ENCODE measurements around the gene LYPD6B.

LYPD6B gene

DNA sequence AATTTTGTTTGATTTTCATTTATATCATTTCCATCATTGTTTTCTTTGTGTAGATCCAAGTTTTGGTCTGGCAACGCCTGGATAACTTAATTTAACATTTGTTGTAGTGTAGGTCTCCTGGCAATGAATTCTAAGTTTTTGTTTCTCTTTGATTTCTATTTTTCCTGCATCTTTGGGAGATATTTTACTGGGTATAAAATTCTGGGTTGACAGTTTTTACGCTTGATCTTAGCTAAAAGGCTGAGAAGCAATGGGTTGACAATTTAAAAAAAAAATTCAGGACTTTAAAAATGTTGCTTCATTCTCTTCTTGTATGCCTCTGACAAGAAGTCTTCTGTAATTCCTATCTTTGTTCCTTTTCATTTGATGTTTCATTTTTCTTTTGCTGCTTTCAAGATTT, 8.6 kb downstream of the LYPD6B start:
- DNase-seq = no peak

DNA sequence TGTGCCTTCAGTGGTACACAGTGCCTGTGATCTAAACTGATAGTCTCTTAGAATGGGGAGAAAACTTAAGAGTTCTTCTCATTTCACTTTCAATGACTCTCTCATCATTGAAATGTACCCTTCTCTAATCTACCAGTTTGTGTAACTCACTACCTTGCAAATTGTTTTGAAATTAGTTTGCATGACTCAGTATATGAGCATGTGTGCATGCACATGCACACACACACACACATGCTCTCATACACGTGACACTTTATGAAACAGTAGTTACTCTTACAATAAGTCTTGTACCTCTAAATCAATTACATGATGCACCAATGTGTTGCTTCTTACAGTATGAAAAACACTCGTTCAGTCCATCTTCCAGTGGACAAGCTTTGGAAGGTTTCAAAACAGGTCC, 10.6 kb downstream of the LYPD6B start:
- no peak for DNase-seq

DNA sequence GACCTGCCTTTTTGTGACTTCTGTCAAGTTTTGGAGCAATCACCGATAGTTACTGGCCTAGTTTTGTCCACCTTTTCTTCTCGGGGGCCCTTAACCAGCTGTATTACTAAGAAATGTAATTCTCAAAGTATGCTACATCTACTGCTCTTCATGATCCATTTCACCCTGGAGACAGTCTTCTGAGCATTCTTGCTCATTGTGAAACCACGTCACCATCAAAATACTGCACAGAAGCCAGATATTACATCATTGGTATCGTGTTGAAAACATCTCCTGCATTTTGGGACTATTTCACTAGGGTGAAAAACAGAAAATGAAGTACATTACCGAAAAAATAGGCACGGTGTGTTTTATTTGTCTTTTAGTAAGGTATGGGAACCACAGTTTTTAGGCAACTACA, 11.7 kb downstream of the LYPD6B start:
- DNase-seq = no peak

DNA sequence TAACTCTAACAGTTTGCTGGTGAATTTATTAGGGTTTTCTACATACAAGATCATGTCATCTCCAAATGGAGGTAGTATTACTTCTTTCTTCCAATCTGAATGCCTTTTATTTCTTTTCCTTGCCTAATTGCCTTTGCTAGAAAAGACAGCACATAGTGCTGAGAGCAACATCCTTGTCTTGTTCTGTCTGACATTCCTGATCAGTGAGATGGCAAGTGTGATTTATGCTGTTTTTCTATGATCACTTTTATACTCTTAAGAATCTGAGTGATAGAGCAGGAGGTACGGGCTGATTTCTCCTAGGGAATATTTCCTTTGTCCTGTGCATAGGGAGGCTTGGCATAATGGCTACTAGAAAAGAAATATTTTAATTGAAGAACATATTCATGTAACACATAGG, 17.3 kb downstream of the LYPD6B start:
- no peak for DNase-seq

DNA sequence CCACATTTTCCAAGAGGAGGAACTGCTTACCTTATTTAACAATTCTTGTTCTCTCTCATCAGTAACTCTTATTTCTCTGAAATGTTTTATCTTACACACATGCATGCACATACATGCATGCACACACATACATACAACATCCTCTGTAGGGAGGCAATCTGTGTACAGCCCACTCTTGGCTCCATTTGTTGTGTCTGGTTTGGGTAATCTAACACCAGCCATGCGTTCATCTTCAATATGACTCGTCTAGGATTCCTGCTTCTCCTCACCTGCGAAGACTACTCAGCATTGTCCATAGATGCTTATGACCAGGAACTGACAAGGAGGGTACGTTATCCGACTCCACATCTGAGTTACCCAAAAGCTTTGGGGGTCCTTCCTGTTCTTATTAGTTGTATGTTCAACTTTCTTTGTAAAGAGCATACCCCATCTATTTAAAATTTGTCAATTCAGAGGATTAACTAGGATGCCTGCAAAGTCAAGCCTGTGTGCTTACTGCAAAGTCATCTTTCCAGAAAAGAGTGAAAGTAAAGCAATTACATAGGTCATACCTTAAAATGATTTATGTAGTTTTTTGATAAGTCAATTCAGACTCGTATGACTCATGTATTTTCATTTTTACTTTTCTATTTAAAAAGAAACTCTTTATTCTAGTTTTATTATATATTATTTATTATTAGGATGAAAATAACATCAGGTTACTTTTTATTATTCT, 18.2 kb downstream of the LYPD6B start:
- no peak for DNase-seq

DNA sequence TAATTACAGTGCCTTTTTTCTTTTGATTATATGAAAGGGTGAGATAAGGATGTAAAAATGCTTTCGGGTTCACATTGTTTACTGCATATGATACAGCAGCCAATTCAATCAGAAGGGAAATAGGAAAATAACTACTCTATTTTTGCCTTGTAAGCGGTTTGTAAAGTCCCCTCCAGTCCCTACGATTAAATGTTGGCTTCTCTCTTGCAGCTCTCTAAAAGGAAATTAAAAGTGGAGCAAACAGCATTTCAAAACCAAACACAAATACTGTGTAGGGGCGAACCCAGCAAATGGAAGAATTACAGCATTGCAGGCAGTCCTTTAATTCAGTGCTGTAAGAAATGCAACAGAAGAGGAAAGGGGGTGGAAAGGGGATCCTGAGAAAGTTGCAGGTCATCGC, 18.9 kb downstream of the LYPD6B start:
- DNase-seq = no peak

DNA sequence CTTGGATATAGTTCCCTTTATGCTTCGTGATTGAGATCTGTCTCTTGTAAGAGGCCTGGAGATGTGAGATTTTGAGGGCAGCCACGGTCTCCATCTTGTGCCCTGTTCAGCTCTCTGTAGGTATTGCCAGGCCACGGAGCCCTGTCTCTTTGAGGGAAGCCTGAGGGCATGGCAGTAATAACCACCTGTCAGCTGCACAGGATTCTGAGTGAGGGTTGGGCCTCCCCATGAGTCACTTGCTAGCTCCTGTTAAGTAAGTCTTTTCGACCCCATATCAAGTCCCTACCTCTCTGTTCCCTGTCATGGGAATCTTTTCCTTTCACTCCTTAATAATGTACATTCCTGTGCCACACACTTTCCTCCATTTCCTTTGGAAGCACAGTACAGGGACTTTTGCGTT, 20.4 kb downstream of the LYPD6B start:
- no peak for DNase-seq

DNA sequence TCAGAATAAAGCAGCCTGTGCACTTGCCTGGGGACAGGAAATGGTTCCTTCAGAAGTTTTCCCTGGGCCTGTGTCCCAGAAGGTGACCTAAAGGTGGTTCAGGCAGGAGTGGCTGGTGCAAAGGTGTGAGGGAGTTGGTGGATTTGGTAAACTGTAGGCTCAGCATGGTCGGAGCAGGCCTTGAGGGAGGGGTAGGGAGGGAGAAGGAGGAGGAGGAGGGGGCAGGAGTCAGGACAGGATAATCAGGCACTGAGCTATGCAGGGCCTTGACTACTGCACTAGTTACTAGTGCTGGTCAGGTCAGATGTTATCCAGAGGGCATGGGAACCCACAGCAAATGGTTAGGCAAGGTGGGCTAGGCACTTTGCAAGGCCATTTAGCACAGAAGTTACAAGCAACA, 21.3 kb downstream of the LYPD6B start:
- no peak for DNase-seq

DNA sequence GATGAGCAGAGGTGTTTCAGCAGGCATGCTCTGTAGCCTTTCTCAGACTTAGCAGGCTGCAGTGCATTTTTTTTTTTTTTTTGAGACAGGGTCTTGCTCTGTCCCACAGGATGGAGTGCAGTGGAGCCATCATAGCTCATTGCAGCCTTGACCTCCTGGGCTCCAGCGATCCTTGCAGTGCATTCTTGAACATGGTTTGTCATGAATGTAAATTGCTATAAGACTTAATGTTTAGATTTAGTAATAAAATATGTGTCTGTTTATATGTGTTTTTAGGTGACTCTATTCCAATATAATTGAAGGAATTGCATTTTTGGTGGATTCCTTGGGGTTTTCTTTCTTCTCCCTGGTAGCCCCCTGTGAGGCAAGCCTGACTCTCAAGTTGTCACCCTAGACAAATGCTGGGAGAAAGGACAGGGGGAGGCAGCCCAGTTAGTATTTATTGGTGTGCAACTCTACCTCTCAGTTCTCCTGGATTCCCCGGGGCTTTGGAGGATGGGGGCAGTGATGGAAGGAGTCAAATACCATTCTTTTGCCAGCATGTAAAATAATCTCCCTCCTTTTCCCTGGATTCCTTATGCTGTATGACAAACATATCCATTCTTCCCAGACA, 22.7 kb downstream of the LYPD6B start:
- DNase-seq = no peak

DNA sequence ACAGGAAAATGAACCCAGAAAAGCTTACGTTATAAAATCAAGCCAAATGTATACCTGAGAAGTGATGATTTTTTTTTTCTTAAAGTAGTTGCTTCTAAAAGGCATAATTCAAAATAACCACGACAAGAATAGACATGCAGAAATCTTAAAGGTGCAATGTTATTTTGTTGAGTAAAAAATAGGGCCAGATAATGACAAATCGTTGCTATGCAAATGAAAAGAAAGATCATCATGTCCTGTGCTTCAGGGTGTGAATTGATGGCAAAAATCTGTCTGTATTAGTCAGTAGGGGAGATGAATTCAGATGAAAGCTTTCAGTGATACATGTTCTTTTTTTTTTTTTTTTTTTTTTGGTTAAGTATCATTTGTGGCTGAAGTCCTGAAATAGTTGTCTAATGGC, 24.0 kb downstream of the LYPD6B start:
- no peak for DNase-seq

DNA sequence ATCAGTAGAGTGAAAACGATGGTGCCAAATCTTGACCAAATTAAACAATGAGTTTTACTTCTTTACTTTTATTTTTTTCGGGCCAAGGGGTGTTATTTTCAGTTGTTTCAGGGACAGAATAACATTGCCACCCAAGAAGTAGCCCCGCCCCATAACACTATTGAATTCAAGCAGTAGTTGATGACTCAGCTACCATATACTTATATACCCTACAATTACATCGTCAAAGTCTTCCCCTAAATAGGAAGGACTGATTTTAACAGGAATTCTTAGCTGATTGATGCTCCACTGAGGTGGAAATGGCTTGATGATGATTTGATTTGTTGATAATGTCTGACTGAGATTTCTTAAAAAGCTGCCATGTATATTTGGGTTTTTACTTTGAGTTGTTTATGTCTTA, 24.7 kb downstream of the LYPD6B start:
- no peak for DNase-seq

DNA sequence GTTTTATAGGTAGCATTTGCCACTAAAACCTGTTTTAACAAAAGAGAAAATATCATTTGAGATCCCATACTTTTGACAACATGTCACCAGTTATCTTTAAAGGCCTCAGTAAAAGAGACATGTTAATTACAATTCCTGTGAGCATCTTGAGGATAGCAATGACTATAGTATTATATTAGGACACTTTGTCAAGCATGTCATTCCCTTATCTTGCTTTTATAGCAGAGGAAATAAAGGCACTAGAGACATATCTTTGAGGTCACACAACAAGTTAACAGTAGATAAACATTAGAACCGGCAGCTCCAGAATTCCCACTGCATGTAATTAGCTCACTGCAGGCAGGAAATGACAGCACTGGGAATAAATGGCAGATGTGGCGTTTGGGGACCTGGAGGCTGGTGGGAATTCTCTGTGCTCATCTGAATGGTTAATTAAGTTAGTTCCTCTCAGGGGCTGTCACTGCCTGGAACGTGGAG, 25.9 kb downstream of the LYPD6B start:
- no peak for DNase-seq

DNA sequence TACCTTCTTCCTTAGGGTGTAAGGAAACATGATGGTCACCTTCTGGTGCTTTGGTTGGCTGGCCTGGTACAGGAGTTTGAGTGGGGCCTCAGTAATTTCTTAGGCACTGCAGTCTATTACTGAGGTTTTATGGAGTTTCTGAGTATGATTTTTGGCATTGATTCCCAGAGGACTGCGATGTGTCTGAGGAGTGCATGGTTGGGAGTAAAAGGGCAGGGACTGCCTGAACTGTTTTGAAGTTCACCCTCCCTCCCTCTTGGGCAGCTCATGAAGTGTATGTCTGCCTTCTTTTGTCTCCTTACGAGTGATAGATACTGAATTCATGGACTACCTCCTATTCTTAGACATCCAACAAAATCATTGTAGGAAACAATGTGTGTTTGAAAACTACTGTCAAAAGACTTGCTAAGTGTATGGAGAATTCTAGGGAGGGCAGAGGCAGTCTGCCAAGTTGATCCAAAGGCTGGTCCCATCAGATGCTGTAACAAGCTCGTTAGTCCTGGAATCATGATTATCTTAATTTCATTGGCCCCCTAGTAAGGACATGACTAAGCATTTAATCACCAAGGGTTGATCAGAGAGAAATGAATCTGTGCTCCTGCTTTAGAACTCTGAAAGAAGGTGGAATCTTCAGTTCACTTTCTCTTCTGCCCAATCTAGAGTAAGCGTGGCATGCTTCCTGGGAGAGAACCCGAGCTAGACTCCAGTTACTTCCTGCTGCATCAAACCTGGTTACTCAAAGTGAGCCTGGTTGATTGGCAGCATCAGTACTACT, 26.5 kb downstream of the LYPD6B start:
- DNase-seq = no peak

DNA sequence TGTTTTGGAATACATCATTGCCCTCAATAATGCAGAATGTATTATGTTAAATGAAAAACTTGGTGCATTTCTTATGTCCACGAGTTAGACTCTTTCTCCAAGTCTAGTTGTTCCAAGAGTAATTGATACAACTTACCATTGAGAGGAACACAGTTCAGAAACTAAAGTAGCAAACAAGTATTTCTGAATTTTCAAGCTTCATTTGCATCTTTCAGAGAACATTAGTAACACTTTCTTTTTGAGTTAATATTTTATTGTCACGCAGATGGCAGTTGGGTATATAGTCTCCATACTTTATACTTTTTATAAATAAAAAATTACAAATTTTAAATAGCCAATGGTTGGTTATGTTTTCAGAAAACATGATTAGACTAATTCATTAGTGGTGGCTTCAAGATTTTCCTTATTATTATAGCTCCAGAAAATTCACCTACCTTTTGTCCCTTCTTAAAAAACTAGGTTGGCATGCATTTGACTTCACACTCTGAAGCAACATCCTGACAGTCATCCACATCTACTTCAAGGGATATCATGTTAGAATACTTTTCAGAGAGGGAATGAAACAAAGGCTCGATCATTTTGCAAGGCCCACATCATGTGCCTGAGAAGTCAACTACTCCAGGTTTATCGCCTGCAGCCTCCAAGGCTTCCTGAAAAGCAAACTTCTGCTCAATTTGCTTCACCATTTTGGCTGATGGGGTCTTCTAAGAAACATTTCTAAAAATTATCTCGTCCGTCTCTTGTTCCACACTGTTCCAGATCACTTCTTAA, 29.9 kb downstream of the LYPD6B start:
- no peak for DNase-seq

DNA sequence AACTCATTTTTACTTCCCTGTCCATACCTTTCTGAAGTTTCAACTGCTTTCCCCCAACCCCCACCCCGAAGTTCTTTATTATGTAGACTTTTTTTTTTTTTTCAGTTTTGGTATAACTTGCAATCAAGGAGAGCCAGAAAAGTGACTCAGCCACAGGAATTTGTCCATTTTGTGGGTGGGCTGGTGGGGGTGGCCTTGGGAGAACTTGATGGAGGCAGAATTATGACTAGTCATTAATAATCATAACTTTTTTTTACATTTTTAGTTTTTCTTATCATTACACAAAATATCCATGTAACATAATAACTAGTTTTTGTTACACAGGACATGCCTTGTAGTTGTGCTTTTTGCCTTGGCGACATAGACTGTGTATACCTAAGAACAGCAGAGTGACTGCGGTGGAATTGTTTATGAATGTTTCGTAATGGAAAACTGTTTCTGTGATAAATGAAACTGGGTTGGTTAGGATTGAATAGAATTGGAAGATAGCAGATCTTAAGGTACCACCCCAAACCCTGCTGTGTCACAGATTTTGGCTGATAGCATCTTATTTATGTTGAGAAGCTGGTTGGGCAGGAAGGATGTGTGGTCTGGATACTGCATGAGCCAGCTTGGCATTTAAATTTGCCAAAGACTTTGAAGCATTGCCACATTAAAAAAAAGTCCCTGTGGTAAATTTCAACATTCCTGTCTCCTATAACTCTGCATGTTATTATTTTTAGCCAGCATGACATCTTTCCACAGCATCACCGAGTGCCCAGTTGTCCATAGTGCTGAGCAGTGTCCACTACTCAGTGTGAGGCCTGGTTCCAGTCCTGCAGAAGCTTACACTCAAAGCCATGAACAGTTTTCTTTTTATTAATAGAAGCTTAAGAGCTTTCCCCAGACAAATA, 30.7 kb downstream of the LYPD6B start:
- DNase-seq = no peak

DNA sequence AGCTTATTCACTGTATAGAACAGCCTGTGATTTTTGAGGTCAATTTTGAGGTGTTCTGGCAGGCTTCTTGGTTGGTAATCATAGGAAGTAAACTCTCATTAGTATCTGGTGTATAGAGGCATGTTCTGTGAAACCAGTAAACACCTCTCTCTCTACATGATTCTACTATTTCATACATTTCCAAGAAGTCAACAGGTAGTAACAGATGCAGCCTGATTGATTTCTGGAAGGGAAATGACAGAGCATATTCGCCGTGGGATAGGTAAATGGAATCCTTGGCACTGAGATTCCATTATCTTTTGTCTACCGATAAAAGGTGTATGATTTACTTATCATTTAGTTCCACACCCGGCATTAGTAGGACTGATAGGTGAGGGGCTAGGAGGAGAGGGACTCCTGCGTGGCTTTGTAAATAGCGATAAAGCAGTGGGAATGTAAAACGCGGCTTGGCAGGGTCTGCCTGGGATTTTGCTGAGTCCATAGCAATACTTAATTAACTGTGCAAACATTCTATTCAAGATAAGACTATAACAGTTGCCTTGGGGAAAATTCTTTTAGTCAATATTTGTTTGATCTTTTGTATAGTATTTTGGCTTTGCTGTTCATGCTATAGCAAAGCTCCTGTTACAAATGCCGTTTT, 32.3 kb downstream of the LYPD6B start:
- DNase-seq = peak; percentile 79

DNA sequence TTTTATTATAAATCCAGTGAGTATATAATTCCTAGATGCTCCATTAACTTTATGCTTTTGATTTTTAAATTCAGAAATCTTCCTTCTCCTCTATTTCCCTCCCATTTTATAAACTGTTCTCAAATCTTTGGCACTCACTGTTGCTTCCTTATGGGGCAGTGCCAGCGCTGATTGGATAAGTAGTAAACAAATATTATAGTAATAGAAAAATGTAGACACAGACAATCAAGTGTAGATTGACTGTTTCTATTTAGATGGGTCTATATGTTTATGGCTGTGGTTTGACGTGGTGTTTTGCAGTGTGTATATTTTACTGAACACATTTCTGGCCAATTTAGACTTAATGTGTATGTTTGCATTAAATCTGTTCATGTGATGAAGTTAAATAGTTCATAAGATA, 36.6 kb downstream of the LYPD6B start:
- no peak for DNase-seq

DNA sequence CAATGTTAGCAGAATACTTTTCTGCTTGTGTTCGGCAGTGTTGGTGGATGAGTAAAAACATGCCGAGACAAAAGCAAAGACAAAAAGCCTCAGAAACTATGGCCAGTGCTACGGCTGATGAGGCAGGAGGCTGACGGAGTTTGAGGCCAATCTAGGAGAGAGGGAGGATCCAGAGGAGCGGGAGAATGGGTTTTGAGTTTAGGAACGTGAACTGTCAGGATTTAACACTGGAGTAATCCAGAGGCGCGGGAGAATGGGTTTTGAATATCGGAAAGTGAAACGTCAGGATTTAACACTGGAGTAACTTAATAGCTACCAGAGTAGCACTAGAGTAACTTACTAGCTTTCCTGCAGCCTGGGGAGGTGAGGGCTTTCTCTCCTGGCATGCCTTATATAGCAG, 37.4 kb downstream of the LYPD6B start:
- DNase-seq = no peak

DNA sequence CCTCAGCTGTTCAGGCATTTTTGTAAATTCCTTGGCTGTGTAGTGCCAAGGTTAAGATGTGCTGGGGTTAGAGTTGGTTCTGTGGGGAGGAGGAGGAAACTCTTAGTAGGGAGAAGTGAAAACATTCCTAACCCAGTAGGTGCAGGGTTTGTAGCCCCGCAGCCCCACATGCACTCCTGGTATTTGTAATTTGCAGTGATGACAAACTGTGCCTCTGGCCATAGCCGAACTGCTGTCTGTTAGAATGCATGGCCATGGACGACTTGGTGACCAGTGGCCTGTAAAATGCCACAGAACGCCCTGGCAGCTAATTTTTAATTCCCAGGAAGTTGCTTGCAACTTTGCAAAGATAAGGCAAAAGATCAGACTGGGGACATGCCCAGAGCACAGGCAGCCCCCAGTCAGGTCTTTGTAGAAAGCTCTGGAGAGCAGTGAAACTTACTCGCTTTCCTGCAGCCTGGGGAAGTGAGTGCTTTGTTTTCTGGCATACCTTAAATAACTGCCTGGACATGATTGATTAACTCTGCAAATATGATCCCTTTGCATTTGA, 38.4 kb downstream of the LYPD6B start:
- no peak for DNase-seq

DNA sequence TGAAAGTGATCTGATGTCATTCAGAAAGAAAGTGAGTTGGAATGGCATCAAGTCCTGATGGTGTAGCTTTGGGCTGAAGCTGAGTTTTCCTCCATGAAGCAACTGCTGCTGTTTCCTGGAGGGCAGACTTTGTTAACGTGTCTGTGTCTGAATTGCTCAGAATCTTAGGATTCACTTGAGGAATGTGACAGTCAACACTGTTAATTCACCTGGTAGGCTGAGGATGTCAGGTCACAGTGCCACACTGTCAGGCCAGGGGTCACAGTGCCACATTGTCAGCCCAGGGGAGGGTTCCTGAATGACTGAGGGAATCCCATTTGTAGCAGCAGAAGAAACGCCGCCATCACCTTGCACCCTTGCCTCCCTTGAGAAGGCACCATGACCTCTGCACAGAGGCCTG, 39.4 kb downstream of the LYPD6B start:
- no peak for DNase-seq

DNA sequence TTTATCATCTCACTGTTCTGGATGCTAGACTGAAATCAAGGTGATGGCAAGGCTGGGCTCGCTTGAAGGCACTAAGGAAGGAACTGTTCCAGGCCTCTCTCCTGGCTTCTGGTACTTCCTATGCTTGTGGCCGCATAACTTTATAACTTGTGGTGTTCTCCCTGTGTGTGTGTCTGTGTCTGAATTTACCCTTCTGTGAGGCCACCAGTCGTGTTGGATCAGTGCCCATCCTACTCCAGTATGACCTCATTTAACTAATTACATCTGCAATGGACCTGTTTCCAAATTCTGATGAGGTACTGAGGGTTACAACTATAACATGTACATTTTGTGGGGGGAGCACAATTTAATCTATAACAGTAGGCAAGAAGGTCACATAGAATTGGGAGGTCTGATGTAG, 41.6 kb downstream of the LYPD6B start:
- DNase-seq = no peak

DNA sequence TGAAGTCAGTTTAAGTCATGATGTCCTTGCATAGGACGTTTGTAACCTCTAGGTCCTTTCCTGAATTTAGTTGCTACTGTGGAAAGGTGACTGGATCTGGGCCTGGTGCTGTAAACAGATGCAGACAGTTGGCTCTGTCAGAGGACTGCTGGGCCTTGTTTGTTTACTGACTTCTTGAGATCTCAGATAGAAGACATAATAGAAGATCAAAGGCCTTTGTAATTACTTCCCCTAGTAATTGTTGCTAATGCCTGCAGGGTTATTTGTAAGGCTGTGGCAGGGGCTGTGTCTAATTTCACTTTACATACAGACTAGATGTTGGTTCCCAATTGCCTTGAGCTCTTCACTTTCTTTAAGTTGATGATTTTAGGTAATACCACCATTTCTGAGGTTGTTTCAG, 42.5 kb downstream of the LYPD6B start:
- peak; percentile 13 for DNase-seq
